ENCODE measurements around the gene PPIF.

PPIF gene

DNA sequence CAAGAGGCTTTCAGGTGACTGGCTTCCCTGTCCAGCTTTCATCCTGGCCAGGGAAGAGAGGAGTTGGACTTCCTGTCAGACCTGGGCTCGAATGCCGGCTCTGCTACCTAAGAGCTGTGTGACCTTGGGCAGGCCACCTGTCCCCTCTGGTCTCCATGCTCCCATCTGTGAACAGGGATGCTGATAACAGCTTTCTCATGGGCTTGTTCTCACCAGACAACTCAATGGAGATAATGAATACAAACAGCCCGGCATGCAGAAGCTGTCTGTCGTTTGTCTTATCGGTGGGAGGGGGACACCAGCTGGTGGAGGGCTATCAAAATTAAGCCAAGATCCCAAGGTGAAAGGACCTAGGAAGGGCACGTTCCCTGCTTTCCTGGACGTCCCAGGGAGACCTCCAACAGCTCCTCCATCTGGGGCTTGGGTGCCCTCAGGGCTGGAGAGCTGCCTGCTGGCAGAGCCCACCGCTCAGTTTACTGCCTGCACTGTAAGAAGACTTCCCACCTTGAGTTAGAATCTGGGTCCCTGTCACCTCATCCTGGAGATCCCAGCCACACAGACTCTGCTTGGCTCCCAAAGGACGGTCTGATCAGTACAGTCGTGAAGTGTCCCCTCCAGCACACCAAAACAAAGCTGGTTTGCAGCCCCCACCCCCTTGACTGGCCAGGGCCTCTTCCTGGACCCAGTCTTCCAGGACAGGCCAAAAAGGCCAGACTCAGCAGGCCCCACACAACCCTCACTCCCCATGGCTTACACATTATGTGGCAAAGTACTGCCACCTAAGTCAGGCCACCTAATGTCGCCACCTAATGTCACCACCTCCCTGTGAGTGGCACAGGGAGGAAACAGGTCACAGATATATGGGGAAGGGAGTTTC lies 40.9 kb downstream of the PPIF start:
- DNase-seq, result peak in 1 of 5 donors; percentile 29

DNA sequence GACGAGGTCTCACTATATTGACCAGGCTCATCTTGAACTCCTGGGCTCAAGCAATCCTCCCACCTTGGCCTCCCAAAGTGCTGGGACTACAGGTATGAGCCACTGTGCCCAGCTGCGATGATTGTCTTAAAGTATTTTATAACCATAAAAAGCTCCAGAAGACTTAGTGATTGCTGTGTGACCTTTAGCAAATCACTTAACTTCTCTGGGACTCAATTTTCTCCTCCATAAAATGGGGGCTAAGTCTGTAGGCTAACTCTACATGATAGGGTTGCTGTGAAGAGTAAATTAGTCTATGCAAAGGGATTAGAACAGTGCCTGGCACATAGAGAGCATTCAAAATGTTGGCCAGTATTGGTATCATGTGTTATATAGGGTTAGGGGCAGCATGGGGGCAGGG lies 42.8 kb downstream of the PPIF start:
- no peak for DNase-seq

DNA sequence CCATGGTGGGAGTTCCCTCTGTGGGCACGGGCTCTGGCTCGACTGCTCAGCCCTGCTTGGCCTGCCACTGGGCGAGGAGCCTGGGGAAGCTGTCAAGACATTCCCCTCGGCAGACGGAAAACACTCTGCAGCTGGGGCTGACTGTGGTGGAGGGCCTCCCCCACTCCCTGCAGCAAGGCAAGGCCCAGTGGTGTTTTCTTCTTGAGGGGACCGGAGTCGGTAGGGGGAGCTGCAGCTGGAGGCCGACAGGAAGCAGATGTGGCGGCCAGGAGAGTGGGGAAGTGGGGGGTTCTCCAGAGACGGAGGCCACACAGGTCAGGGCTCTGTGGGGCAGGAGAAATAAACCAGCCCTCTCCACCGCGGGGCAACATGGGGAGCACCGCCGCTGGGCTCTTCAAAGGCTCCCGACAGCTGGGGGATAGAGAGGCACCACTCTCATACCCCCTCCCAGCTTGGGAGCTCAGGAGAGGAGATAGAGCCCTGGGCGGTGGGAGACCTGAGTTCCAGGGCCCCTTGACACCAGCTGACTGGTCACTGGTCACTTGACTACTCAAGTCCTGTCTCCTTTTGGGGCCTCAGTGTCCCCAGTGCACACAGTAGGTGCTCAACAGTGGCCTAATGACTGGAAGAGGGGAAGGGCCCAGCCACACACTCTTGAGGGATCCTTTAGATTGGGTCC lies 43.4 kb downstream of the PPIF start:
- DNase-seq, result no peak

DNA sequence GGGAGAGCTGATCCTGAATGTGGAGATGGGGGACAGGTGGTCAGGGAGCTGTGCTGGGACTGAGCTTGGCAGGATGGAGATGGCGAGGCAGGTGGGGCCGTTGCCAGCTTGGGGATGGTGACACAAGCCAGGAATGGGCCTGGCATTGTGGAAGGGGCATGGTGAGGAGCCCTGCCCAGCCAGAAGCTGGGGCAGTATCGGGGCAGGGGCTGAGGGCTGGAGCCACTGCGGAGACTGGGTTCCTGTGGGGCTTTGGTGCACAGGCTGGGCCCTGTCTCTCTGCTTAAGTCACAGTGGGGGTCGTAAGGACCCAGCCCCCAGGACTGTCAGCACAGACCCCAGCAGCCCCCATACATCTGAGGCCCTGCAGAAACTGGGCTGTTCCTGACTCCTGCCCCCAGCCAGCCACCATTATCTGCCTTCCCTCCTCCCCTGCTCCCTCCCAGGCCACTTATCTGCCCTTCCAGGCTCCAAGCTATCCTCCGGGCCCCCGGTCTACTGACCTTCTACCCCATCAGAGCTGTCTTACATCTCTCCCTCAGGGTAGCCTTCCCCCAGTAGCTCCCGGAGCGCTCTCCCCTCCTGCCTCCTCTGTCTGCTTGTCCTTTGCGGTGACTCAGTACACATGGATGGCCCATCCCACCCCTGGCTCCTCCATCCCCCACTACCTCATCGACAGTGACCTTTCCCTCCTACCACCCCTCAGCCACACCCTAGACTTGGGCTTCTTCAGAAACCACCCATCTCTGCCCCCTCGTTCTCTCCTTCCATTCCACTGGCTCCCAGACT lies 44.2 kb downstream of the PPIF start:
- no peak for DNase-seq

DNA sequence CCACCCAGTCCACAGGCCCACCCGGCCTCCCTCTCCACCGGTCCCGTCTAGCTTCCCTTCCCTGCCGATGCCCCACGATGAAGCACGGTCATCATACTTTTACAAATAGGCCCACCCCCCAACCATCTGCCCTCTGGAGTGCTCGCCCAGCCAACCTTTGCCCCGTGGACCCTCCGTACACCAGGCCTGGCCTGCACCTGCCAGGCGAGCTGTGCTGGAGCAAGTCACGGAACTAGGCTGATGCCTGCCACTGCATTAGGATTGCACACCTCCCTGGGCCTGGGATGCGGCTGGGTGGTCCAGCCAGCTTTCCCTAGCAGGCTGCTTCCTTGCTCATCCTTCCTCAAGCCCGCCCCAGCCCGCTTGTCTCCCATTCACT lies 44.7 kb downstream of the PPIF start:
- no peak for DNase-seq

DNA sequence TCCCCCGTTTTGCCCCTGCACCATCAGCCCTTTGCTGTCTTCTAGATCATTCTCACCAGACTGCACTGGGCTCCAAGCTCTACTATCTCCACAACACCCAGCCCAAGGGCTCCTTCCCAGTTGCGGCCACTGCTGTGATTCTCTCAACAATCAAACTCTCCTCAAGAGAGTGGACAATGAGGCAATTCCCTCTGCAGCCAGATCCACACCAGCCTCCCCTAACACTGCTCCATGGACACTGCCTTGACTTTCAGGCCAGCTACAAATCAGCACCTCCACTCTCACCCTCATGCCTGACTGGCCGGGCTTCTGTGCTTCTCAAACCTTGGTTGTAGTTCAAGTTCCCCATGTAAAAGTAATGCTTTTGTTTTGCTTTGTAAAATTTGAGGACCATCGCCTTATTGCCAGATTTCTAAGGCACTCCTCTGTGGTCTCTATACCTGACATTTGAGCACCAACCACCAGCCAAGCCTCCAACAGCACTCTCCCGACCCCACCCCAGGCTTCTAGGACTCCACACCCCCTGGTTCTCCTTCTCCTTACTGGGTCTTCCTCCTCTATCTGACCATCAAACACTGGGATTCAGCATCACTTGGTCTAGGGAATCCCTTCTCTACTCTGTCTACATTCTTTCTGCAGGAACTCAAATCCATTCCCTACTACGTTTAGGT lies 45.4 kb downstream of the PPIF start:
- DNase-seq, result no peak

DNA sequence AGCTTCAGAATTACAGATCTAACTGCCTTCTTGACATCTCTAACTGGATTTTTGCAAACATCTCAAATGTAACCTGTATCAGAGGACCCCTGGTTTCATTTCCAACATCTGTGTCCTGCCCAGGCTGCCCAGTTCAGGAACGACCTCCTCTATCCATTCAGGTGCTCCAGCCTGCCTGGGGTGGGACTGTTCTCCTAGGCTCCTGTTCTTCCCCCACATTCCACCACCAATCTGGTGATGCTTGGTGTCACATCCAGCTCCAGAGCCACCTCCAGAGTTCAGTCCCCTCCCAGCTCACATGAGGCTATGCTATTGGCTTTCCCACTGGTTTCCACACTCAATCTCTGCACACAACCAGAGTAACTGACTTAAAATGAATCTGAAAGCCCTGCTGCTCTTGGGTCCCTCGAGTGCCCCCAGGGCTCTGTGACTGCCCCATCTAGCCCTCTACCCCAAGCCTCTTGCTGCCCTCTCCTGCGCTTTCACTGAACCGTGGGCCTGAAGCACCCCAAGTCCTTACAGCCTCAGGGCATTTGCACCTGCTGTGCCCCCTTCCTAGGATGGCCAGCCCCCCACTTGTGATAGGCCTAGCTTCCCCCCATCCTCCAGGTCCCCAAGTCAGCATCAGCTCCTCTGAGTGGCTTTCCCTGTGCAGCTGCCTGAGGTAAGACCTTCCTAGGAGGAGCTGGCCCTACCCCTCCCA lies 46.1 kb downstream of the PPIF start:
- DNase-seq, result no peak

DNA sequence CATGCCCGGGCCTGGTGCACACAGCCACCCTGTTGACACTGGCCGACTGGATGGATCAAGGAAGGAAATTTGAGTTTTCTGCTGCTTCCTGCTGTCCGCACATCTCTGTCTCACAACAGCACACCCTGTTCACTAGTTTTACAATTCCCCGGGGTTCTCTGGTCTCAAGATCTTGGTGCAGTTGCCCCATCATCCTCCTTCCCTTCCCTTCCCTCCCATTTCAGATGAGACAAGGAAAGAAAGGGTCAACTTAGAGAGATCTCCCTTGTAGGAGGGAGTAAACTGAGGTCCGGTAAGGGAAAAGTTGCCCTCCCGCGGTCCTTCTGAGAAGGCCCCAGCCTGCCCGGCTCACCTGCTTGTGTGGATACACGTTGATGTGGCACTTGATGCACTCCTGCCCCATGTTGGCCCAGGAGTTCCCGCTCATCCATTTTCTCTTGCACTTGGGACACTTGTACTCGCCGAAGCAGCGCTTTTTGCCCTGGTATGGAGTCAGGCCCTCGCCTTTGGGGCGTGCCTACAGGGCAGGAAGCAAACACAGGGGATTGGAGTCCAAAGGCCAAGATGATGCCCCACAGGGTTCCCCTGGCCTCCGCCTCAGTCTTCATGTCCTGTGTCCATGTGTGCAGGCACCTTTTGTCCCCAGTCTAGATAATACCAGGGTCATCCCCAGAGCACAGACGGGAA lies 46.8 kb downstream of the PPIF start:
- DNase-seq, result no peak

DNA sequence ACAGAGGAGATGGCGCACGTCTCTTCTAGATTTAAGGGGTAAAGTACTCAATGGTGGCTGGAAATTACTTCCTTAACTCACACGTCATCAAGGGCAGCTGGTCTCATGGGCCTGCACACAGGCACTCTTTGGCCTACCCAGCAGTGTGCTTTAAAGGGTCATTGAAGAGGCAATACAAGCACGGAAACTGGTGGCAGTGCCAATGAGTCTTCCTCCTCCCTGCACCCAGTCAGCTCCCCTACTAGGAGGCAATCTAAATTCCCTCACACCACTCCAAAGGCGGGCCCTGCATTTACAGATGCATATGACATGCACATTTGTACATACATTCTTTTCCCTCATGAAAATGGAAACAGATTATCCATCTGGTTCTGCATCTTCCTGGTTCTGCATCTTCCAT lies 47.4 kb downstream of the PPIF start:
- DNase-seq, result no peak

DNA sequence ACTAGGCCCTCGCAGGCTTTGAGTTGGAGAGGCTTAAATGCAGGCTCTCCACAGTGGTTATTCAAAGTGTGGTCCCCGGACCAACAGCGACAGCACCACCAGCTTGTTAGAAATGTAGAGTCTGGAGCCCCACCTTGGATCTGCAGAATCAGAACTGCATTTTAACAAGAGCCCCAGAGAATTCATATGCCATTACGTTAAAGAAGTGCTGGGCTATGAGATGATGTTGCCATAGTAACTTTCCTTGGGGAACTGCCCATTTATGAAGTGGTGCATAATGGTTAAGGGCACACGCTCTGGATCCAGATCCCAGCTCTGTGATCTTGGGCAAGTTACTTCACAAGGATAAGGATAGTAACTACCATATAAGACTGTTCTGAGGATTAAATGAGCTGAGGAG lies 49.3 kb downstream of the PPIF start:
- DNase-seq, result no peak

DNA sequence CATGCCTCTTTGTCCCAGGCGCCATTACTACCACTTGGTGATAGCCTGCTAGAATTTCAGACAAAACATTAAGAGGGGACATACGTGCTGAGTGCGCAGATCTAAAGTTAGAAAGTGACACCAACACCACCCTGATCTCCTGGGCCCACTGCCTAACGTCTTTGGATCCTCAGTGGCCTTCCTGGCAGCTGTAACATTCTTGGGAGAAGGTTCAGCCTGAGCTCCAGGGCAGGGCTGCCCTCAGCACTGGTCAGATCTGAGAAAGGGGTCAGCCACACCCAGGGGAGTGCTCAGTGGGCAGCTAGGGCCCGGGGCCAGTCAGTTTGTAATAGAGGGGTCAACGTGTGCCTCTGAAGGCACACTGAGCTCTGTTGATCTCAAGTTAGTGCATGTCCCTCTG lies 49.8 kb downstream of the PPIF start:
- DNase-seq, result no peak

DNA sequence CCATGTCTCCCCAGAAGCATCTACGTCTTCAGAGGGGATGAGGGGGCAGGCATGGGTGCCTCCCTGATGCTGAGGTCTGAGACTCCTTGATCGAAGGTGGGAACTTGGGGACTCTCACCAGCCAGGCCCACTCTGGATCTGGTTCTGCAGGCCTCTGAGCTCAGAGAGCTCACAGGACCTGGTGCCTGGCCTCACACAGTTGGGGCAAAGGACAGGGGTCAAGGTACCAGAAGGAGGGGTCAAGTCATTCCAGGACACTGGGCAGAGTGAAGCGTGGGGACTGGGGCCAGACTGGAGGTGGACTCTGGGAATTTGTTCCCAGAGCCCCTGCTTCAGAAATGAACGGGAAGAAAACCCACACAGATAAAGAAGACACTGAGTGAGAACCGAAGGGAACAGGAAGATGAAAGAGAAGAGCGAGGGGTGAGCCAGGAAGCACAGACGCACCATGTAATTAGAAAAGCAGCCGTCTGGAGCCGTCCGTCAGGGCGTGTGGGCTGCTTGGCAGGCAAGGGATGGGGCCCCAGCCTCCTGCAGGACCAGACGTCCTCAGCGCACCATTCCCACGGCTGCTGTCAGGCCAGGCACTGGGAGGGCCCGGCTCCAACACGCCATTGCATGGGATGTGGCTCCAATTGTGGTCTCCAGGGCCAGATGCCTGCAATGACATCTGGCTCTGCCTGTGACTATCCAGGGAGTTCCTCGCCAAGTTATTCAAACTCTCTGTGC lies 50.5 kb downstream of the PPIF start:
- DNase-seq, result no peak

DNA sequence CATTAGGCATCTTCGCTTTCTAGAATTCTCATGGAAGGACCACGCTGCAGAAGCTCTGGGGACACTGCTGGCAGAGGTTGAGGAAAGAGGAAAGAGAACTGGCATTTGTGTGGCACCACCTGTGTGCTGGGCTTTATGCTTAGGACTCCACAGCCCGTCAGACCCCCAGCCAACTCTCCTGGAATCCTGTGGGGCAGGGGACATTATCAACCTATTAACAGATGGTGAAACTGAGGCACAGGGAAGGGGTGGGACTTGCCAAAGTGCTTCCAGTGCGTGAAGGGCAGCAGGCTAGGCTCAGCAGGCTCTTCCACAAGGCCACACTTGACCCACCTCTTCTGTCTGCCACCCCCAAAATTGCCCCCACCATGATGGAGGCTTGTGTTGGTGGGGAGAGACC lies 51.4 kb downstream of the PPIF start:
- no peak for DNase-seq

DNA sequence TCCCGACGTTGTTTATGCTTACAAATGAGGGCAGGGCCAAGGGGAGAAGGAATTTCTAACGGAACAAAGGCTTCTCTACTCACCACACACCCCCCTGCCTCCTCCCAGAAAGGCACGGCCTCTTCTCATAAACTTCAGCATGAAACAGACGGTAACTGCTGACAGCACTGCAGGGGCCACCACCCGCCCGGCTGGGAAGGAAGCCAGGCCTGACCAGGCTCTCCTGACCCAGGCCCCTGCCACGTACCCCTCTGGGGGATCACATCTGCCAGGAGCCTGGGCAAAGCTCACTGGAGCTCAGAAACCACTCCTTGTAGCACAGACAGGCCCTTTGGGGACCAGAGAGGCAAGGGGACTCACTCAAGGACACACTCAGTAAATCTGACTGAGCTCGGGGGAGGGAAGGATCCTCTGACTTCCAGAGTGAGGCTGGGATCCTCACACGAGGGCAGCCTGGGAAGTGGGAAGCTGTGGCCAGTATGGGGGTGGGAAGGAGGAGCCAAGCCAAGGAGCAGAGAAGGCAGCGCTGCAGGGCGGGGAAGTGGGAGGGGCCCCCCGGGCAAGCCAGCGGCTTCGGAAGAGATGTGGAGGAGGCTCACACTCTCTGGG lies 52.1 kb downstream of the PPIF start:
- DNase-seq, result no peak

DNA sequence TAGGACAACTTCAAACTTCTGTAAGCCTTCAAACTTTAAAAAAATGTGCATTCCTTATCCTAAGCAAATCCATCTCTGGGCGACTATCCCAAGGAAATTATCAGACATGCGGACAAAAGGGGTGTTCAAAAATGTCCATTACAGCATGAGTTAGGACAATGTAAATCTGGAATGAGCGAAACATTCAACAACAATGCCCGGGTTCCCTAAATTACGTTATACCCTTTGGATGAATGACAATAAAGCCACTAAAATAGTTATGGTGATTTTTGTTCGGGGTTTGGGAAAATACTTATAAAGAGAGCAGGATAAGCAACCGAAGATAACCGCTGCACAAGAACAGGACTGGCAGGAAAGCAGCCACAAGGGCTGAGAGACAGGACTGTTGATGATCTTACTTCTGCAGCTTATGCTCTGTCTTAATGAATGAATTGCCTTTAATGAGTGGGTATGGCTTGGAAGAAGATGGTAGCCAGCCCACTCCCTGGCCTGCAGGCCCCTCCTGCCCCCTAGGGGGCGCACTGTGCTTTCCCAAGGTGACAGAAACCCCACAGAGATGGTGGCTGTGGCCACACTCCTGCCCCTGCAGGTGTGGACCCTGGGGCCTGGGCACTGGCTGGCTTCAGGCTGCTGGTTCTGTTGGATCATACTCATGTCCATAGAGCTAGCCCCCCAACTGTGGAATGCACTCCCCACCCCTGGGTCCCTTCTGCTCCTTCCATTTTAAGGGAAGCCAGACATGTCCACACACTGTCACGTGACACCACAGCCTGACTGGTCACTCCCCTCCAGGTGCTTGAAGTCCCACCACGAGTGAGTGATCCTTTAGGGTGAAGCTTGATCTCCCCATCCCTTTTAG lies 53.1 kb downstream of the PPIF start:
- DNase-seq, result peak in 3 of 5 donors; percentile 14 to 41 (median 19)

DNA sequence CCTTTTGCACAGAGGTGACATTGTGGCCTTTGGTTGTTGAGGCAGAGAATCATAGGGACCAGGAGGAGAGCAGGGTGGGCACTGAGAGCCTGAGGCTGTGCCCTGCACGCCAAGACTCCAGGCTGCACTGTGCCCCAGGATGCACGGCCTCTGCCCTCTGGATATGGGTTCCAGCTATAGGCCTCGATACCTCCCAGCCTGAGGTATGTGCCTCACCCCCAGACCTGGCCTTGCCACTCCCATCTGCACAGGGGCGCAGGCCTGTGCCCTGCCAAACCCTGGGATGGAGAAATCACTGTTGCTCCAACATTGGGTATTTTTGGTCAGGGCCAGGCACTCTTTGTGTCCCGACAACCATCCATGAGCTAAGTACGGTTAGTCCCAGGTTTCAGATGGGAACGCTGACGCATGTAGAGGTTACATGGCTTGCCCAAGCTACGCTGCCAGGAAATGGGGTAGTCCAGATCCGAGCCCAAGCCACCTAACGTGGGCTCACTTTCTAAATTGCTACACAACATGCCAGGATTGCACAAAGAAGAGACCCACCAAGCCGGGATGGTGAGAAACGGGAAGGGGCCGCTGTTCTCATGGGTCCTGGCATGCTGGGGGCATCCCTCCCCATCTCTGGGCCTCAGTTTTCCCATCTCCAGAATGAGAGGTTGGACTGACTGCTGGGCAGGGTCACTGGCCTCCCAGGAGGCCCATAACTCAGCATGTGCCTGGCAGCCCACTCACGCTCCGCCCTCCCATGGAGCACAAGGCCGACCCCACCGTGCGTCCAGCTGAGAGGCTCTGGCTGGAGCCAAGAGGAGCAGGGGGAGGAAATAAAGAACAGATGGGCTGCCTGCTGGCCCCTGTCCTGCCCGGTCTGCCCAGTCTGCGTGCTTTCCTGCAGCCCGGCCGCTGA lies 54.0 kb downstream of the PPIF start:
- DNase-seq, result no peak

DNA sequence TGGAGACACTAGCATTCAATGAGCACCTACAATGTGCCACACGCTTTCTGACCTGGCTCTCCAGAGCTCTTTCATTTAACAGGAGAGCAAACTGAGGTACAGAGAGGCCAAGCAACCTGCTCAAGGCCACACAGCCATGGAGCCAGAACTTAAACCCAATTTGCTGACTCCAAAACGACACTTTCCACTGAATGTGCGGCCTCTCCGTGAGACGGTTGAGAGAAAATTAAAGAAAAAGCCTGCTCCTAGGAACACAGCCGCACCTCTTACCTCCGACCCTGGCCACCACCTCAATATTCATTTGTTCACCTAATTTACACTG lies 55.3 kb downstream of the PPIF start:
- no peak for DNase-seq

DNA sequence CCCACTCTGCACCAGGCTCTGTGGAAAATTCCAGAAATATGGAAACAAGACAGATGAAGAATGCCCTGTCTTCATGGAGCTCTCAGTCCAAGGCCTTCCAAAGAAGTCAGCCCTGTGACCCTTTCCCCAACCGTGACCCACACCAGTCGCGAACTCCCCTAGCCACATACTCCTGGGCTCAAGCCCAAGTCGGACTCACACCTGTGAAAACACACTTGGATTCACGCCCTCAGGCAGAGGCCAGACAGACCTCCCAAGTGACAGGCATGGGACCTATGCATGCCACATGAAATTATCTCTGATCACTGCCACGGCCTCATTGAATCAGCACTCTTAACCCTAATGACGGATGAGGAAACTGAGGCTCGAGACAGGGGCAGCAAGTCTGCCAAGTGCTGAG lies 55.7 kb downstream of the PPIF start:
- DNase-seq, result no peak

Data from T-helper 1 cell (primary cell).